Loucy (cell line): ENCODE data around the gene ERAL1.

Experiments
- CTCF ChIP-seq: fragments of 200-600 bp; sonication (generic); conservative IDR thresholded peaks from 2 replicates; pipeline ENCODE4 v1.5.1; 2014; ENCODE audit warnings: mild to moderate bottlenecking, antibody characterized with exemption, low read length
- EZH2phosphoT487 ChIP-seq: fragments of 200-600 bp; IDR thresholded peaks from 2 replicates; pipeline ENCODE4 v1.6.1; 2018; ENCODE audit warnings: antibody characterized with exemption, mild to moderate bottlenecking, moderate library complexity, borderline replicate concordance

- no peak for TF ChIP-seq CTCF
- no peak for TF ChIP-seq EZH2phosphoT487
Observed at GRCh38 chr17:28882154-28882895, 27.5 kb downstream of the ERAL1 start.
